ENCODE results near the gene TRERF1. TPM values are rescaled to one million over a fixed set of nuclear protein-coding genes. Genes with fewer than 3 reads are reported as not detected.

The TRERF1 gene
- total RNA-seq = 1 to 10 TPM; 2.0 to 7.3 (median 5.4) TPM

GRCh38 chr6:42451333-42452170 is at the start of gene TRERF1:
Gene TRERF1, minus strand, starts transcription at chr6:42451926. Its CDS starts 182,336 bp downstream, at chr6:42269590.
- TF ChIP-seq CTCF (IDR thresholded peaks at IDR 0.05) = no peak
- TF ChIP-seq EP300 (IDR thresholded peaks at IDR 0.05) = no peak
- TF ChIP-seq POLR2AphosphoS5 (IDR thresholded peaks at IDR 0.05) = no peak
- TF ChIP-seq POLR2A (IDR thresholded peaks at IDR 0.05) = no peak
- Histone ChIP-seq H3K27ac (peak within 1 kb of the TSS; percentile 69 to 88 (median 84)), H3K4me1 (peaks cover 17 to 49% (median 27%) of the 10 kb centered on the region in 4 donors), H3K36me3 (no peaks in the 10 kb centered on the region), H3K4me3 (peak within 1 kb of the TSS; percentile 53 to 92 (median 88)), H3K9me3 (no peaks in the 10 kb centered on the region), H3K27me3 (no peaks in the 10 kb centered on the region)
- WGBS, 2 donors = 1% methylated on average over 28 to 36 of the region's 36 CpGs
- ATAC-seq (ENCODE audit: low FRiP score in 2 of 2) (peak; percentile 9 to 20), DNase-seq (peak; percentile 47 to 87)

GRCh38 chr6:42498473-42499128 is 46.9 kb upstream of the TRERF1 start:
- TF ChIP-seq POLR2A (IDR thresholded peaks at IDR 0.05) = no peak
- no peak for TF ChIP-seq CTCF (IDR thresholded peaks at IDR 0.05)
- no peak for TF ChIP-seq EP300 (IDR thresholded peaks at IDR 0.05)
- no peak for TF ChIP-seq POLR2AphosphoS5 (IDR thresholded peaks at IDR 0.05)
- ATAC-seq (ENCODE audit: low FRiP score in 2 of 2) = no peak
- DNase-seq = peak in 1 of 2 donors; percentile 56

GRCh38 chr6:42493914-42494539 is 42.3 kb upstream of the TRERF1 start:
- H3K4me1 ChIP-seq = no peaks in the 10 kb centered on the region
- WGBS, 2 donors = 89 to 91% methylated on average over 14 of the region's 14 CpGs
- no peak for DNase-seq
- TF ChIP-seq CTCF (IDR thresholded peaks at IDR 0.05) = no peak
- TF ChIP-seq EP300 (IDR thresholded peaks at IDR 0.05) = no peak
- no peak for TF ChIP-seq POLR2AphosphoS5 (IDR thresholded peaks at IDR 0.05)
- no peak for TF ChIP-seq POLR2A (IDR thresholded peaks at IDR 0.05)
- H3K27me3 ChIP-seq = no peaks in the 10 kb centered on the region
- H3K27ac ChIP-seq = no peak overlapping the region
- no peaks in the 10 kb centered on the region for H3K36me3 ChIP-seq
- no peak for ATAC-seq (ENCODE audit: low FRiP score in 2 of 2)
- H3K4me3 ChIP-seq = no peak overlapping the region
- no peaks in the 10 kb centered on the region for H3K9me3 ChIP-seq

More at GRCh38 chr6:42498473-42499128, 46.9 kb upstream of the TRERF1 start:
- Histone ChIP-seq H3K27ac (no peak overlapping the region), H3K9me3 (no peaks in the 10 kb centered on the region), H3K36me3 (no peaks in the 10 kb centered on the region), H3K4me1 (no peaks in the 10 kb centered on the region), H3K27me3 (no peaks in the 10 kb centered on the region), H3K4me3 (no peak overlapping the region)
- WGBS, 2 donors = 73 to 76% methylated on average over 7 of the region's 7 CpGs

- no peak overlapping the region for H3K27ac ChIP-seq
- DNase-seq (no peak), ATAC-seq (ENCODE audit: low FRiP score in 2 of 2) (no peak)
- H3K4me1 ChIP-seq = no peaks in the 10 kb centered on the region
- H3K27me3 ChIP-seq = no peaks in the 10 kb centered on the region
- no peaks in the 10 kb centered on the region for H3K36me3 ChIP-seq
- TF ChIP-seq POLR2AphosphoS5 (IDR thresholded peaks at IDR 0.05) (no peak), CTCF (IDR thresholded peaks at IDR 0.05) (no peak), POLR2A (IDR thresholded peaks at IDR 0.05) (no peak)
- no peaks in the 10 kb centered on the region for H3K9me3 ChIP-seq
- WGBS, 2 donors = 89 to 94% methylated on average over 2 of the region's 2 CpGs
- H3K4me3 ChIP-seq = no peak overlapping the region
Measured at GRCh38 chr6:42488129-42488528, 36.4 kb upstream of the TRERF1 start.

All from upper lobe of left lung (tissue), 6 donors.